ENCODE results near the gene SPDYE9.
"Not testable (repeated sequence)": the region's sequence is repeated elsewhere in the genome, so short reads cannot be mapped to it uniquely, and the experiment has no call there.

Gene SPDYE9, protein sequence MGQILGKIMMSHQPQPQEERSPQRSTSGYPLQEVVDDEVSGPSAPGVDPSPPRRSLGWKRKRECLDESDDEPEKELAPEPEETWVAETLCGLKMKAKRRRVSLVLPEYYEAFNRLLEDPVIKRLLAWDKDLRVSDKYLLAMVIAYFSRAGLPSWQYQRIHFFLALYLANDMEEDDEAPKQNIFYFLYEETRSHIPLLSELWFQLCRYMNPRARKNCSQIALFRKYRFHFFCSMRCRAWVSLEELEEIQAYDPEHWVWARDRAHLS

DNA sequence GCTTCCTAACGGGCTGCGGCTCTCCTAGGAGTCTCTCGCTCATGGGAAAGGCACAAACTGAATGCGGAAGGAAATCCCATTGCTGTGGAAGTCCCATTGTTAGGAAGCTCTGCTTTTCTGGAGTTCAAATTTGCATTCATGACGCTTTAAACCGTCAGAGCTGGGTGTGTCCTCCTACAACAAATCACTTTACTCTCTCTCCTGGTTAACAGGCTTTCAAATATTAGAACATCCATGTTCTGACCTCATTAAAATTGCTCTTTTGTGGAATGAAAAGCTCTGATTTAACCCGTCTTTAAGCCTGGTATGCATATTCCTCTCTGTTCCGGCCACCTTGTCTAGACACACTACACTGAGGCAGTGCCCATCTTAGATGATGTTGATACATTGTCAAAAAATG, at the start of gene SPDYE9:
TSS of gene SPDYE9 (minus strand) at position 101 of the 400 bp plus-strand sequence. CDS start 1,800 bp downstream, outside the sequence.
- not testable (repeated sequence) for H3K36me3 Mint-ChIP-seq; ATAC-seq (ENCODE audit: low read depth); DNase-seq (ENCODE audit: low spot score in 2 of 2); H3K27me3 Mint-ChIP-seq; H3K27ac Mint-ChIP-seq; H3K9me3 Mint-ChIP-seq; H3K4me3 Mint-ChIP-seq; H3K4me1 Mint-ChIP-seq

DNA sequence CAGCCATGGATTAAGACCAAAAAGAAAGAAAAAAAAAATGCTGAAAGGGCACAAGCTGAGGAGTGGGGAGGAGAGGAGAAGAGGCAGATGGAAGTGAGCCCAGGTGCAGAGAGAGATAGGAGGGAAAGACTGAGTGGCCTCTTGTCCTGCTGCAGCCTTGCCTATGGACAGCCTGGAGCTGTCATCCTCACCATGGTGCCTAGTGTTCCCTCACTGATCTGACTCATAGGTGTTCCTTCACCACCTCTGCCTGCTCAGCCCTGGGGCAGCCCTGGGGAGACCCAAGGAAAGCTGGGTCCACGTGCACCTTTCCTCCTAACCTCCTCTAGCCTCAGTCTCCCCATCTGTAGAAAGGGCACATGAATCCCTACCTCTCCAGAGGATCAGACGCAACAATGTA, 49.0 kb upstream of the SPDYE9 start:
- DNase-seq (ENCODE audit: low spot score in 2 of 2); ATAC-seq (ENCODE audit: low read depth); H3K4me3 Mint-ChIP-seq; H3K36me3 Mint-ChIP-seq; H3K27ac Mint-ChIP-seq; H3K4me1 Mint-ChIP-seq; H3K27me3 Mint-ChIP-seq; H3K9me3 Mint-ChIP-seq: not testable (repeated sequence)

DNA sequence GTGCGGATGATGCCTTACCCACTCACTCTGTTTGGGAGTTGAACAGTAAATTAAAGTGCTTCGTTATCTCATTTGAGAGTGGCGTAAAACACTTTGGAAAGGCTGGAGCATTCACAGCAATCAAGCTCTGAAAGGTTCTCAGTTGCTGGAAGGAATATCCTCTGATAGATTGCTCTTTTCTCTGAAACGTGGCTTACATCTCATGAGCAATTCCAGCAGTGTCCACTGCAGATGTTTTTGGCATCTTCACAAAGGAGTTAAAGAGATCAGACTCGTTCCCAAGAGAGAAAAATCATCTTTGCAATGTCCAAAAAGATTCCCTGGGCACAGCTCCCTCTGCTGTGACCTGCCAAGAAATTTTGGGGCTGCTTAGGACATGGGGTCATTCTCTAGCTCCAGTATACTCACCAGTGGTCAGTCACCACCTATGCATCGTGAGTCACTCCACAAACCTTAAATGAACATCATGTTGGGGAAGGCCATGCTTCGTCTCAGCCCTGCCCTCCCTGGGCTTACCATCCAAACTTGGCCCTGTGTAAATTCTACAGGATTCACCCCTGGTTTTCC, 46.9 kb upstream of the SPDYE9 start:
- H3K9me3 Mint-ChIP-seq; H3K27me3 Mint-ChIP-seq; DNase-seq (ENCODE audit: low spot score in 2 of 2); H3K4me1 Mint-ChIP-seq; H3K4me3 Mint-ChIP-seq; H3K36me3 Mint-ChIP-seq; ATAC-seq (ENCODE audit: low read depth); H3K27ac Mint-ChIP-seq: not testable (repeated sequence)

DNA sequence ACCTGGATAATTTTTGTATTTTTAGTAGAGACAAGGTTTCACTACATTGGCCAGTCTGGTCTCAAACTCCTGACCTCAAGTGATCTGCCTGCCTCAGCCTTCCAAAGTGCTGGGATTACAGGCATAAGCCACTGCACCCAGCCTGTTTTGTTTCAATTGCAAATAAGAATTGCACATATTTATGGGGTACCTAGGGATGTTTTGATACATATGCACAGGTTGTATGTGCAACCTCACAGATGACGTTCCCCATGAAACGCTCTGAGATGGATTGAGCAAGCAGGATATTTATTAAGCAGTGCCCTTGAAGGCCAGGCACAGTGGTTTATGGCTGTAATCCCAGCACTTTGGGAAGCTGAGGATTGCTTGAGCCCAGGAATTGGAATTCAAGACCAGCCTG, 44.8 kb upstream of the SPDYE9 start:
- not testable (repeated sequence) for H3K36me3 Mint-ChIP-seq; ATAC-seq (ENCODE audit: low read depth); H3K4me1 Mint-ChIP-seq; H3K27me3 Mint-ChIP-seq; DNase-seq (ENCODE audit: low spot score in 2 of 2); H3K27ac Mint-ChIP-seq; H3K4me3 Mint-ChIP-seq; H3K9me3 Mint-ChIP-seq

DNA sequence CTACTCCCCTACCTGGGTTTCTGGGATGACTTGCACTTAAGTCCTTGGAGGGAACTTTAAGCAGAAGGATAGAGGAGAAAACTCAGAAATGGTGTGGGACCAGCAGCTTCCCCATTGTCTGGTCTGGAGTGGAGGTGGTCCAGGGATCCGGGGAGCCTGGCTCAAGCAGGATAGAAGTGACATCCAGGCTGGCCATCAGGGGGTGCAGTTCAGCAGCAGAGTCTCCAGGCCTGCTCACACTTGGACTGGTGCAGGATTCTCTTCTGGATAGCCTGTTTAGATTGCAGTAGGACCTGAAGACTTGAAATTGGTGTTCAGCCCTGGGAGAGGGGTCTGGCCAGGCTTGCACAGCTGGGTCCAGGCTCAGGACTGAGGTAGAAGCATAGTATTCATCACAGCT, 38.3 kb upstream of the SPDYE9 start:
- not testable (repeated sequence) for H3K27me3 Mint-ChIP-seq; H3K9me3 Mint-ChIP-seq; ATAC-seq (ENCODE audit: low read depth); DNase-seq (ENCODE audit: low spot score in 2 of 2); H3K4me3 Mint-ChIP-seq; H3K36me3 Mint-ChIP-seq; H3K27ac Mint-ChIP-seq; H3K4me1 Mint-ChIP-seq

DNA sequence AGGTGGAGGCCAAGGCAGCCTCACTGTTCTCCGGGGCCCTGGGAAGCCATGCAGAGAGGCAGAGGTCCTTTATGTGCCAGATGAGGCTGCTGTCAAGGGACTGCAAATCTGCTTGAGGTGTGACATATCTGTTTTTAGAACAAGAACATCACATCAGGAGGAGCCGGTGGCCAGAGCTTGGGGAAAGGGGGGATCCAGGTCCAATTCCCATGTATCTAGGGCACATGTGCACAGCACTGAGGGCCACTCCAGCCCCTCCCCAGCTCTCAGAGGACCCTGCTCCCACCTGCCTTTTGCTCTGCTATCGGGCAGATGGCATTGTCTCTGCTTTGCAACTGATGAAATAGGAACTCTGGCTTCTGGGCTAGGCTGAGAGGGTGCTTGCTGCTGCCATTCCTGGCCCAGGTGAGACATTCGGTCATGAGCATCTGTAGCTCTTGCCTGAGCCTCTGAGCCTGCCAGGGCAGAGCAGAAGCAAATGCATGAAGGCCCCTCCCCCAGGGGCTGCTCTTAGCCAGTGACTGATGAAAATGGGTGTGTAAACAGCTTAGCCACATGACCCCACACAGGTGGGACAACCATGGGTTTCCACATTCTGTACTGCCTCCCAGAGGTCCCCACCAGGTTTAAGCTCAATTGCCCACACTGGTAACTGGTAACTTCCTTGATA, 37.1 kb upstream of the SPDYE9 start:
- H3K36me3 Mint-ChIP-seq; H3K27me3 Mint-ChIP-seq; H3K4me3 Mint-ChIP-seq; H3K27ac Mint-ChIP-seq; DNase-seq (ENCODE audit: low spot score in 2 of 2); H3K4me1 Mint-ChIP-seq; H3K9me3 Mint-ChIP-seq: not testable (repeated sequence)
- ATAC-seq (ENCODE audit: low read depth): peak; percentile 66

DNA sequence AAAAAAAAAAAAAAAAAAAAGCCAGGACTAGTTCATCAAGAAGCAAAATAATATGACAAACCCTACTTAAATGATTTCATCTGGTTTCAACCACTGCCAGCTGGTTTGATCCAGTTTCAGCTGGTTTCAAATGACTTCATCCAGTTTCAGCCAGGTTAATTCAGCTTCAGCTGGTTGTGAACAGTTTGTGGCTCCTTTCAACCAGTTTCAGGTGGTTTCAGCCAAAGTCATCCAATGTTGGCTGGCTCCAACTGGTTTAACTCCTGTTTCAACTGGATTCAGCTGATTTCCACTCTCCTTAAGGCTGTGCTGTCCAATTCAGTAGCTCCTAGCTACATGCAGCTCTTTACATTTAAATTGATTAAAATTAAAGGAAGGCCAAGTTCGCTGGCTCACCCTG, 32.3 kb upstream of the SPDYE9 start:
- not testable (repeated sequence) for H3K27me3 Mint-ChIP-seq; DNase-seq (ENCODE audit: low spot score in 2 of 2); ATAC-seq (ENCODE audit: low read depth); H3K4me3 Mint-ChIP-seq; H3K36me3 Mint-ChIP-seq; H3K4me1 Mint-ChIP-seq; H3K9me3 Mint-ChIP-seq; H3K27ac Mint-ChIP-seq

DNA sequence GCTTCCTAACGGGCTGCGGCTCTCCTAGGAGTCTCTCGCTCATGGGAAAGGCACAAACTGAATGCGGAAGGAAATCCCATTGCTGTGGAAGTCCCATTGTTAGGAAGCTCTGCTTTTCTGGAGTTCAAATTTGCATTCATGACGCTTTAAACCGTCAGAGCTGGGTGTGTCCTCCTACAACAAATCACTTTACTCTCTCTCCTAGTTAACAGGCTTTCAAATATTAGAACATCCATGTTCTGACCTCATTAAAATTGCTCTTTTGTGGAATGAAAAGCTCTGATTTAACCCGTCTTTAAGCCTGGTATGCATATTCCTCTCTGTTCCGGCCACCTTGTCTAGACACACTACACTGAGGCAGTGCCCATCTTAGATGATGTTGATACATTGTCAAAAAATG, 28.0 kb downstream of the SPDYE9 start, which contains the start of gene SPDYE11:
TSS of gene SPDYE11 (minus strand) at position 101 of the 400 bp plus-strand sequence. CDS start 1,800 bp downstream, outside the sequence.
- not testable (repeated sequence) for H3K9me3 Mint-ChIP-seq; H3K27ac Mint-ChIP-seq; H3K4me3 Mint-ChIP-seq; H3K27me3 Mint-ChIP-seq; H3K4me1 Mint-ChIP-seq; ATAC-seq (ENCODE audit: low read depth); DNase-seq (ENCODE audit: low spot score in 2 of 2); H3K36me3 Mint-ChIP-seq

DNA sequence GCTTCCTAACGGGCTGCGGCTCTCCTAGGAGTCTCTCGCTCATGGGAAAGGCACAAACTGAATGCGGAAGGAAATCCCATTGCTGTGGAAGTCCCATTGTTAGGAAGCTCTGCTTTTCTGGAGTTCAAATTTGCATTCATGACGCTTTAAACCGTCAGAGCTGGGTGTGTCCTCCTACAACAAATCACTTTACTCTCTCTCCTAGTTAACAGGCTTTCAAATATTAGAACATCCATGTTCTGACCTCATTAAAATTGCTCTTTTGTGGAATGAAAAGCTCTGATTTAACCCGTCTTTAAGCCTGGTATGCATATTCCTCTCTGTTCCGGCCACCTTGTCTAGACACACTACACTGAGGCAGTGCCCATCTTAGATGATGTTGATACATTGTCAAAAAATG, 56.2 kb downstream of the SPDYE9 start, which contains the start of gene SPDYE8:
TSS of gene SPDYE8 (minus strand) at position 101 of the 400 bp plus-strand sequence. CDS start 1,800 bp downstream, outside the sequence.
- H3K4me3 Mint-ChIP-seq; H3K4me1 Mint-ChIP-seq; H3K9me3 Mint-ChIP-seq; H3K27ac Mint-ChIP-seq; H3K36me3 Mint-ChIP-seq; DNase-seq (ENCODE audit: low spot score in 2 of 2); H3K27me3 Mint-ChIP-seq; ATAC-seq (ENCODE audit: low read depth): not testable (repeated sequence)
